Mesothelial cell of epicardium (in vitro differentiated cells): ENCODE data around the gene XYLT1. TPM values are rescaled to one million over a fixed set of nuclear protein-coding genes. Genes with fewer than 3 reads are reported as not detected.

Experiments used
- DNase-seq, 2 experiments: peaks; one replicate each; pipeline ENCODE4 v3.0.0; 2021; ENCODE audit warnings: low spot score in 2 of 2; ENCODE audit not compliant: unreplicated experiment in 2 of 2
- H3K27ac Mint-ChIP-seq: 2 replicates; pipeline ENCODE4 v1.8.0; 2021; ENCODE audit warnings: mixed read lengths
- H3K27me3 Mint-ChIP-seq: 2 replicates; pipeline ENCODE4 v1.8.0; 2021; ENCODE audit warnings: low read depth, mixed read lengths
- H3K36me3 Mint-ChIP-seq: 2 replicates; pipeline ENCODE4 v1.8.0; 2021; ENCODE audit warnings: mixed read lengths
- H3K4me1 Mint-ChIP-seq: 2 replicates; pipeline ENCODE4 v1.8.0; 2021; ENCODE audit warnings: mixed read lengths
- H3K4me3 Mint-ChIP-seq: 2 replicates; pipeline ENCODE4 v1.8.0; 2021; ENCODE audit warnings: mild to moderate bottlenecking, moderate library complexity, mixed read lengths
- H3K9me3 Mint-ChIP-seq: 2 replicates; pipeline ENCODE4 v1.8.0; 2021; ENCODE audit warnings: mixed read lengths
- total RNA-seq: library from RNA; stranded (reverse); gene quantifications from 3 replicates; pipeline ENCODE4 v1.2.1, GENCODE V29; 2021
- TF ChIP-seq, protein P1 (sequence below): fragments of 200-600 bp; sonication (generic); IDR thresholded peaks from one replicate; pipeline ENCODE4 v1.5.0; 2021; ENCODE audit warnings: antibody characterized with exemption; ENCODE audit not compliant: unreplicated experiment

Gene XYLT1
- total RNA-seq, 1 donor from 2014 or later, result 15.2 TPM

DNA sequence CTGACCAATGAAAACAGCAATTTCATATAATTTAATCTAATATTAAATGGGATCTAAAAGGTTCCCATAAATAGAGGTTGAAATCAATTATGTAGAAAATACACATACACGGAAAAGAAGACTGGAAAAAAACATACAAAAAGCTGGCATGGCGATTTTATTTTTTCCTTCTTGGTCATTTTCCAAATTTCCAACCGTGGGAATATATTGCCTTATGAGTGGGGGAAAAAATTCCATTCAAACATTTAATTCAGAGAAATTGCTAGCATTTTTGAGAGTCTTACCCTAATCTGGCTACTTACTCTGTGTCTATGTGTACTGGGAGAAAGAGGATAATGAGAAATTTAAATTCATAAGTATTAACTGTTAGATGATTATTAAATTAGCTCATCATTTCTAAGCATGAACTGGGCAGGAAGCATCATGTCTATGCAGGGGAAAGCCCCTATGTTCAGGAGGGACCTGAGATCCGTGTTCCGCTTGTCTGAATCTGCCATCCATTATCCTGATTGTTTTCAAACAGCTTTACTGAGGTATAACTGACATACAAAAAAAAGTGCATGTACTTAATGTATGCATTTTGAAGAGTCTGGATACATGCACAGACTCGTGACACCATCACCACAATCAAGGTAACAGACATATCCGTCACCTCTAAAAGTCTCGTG, 145.2 kb downstream of the XYLT1 start:
- H3K36me3 Mint-ChIP-seq, result no peaks in the 10 kb centered on the region
- no peak overlapping the region for H3K27ac Mint-ChIP-seq
- TF ChIP-seq, protein P1, sequence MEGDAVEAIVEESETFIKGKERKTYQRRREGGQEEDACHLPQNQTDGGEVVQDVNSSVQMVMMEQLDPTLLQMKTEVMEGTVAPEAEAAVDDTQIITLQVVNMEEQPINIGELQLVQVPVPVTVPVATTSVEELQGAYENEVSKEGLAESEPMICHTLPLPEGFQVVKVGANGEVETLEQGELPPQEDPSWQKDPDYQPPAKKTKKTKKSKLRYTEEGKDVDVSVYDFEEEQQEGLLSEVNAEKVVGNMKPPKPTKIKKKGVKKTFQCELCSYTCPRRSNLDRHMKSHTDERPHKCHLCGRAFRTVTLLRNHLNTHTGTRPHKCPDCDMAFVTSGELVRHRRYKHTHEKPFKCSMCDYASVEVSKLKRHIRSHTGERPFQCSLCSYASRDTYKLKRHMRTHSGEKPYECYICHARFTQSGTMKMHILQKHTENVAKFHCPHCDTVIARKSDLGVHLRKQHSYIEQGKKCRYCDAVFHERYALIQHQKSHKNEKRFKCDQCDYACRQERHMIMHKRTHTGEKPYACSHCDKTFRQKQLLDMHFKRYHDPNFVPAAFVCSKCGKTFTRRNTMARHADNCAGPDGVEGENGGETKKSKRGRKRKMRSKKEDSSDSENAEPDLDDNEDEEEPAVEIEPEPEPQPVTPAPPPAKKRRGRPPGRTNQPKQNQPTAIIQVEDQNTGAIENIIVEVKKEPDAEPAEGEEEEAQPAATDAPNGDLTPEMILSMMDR, result no peak
- no peak for DNase-seq
- no peak overlapping the region for H3K4me3 Mint-ChIP-seq
- H3K27me3 Mint-ChIP-seq, result no peaks in the 10 kb centered on the region
- H3K9me3 Mint-ChIP-seq, result no peaks in the 10 kb centered on the region
- no peaks in the 10 kb centered on the region for H3K4me1 Mint-ChIP-seq

DNA sequence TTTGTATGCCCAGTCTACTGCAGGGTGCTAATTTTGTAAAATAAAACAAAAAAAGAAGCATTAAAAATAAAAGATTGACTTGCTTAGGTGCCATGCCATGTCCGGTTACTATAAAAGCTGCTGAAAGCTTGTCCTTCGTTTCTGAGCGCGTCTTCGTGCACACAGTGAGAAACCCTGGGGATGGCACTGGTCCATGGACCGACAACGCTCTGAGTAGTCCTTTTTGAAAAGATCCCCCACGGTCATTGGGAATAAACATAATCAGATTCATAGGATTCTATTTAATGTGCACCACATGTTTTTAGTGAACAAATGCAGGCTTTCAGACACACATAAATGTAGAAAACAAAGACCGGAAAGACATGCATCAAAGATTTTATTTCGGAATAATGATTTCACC, 146.3 kb downstream of the XYLT1 start:
- no peak for DNase-seq

GRCh38 chr16:17323171-17323570, 147.6 kb downstream of the XYLT1 start:
- TF ChIP-seq, protein P1, result no peak
- H3K36me3 Mint-ChIP-seq, result no peaks in the 10 kb centered on the region
- H3K4me3 Mint-ChIP-seq, result no peak overlapping the region
- DNase-seq, result no peak
- H3K9me3 Mint-ChIP-seq, result no peaks in the 10 kb centered on the region
- no peaks in the 10 kb centered on the region for H3K4me1 Mint-ChIP-seq
- no peak overlapping the region for H3K27ac Mint-ChIP-seq
- H3K27me3 Mint-ChIP-seq, result no peaks in the 10 kb centered on the region

More for the DNA sequence above, 146.3 kb downstream of the XYLT1 start:
- Mint-ChIP-seq H3K27me3 (no peaks in the 10 kb centered on the region), H3K9me3 (no peaks in the 10 kb centered on the region), H3K4me3 (no peak overlapping the region), H3K27ac (no peak overlapping the region), H3K4me1 (no peaks in the 10 kb centered on the region), H3K36me3 (no peaks in the 10 kb centered on the region)
- TF ChIP-seq, protein P1, result no peak

GRCh38 chr16:17321824-17322223, 148.9 kb downstream of the XYLT1 start:
- H3K4me1 Mint-ChIP-seq, result no peaks in the 10 kb centered on the region
- no peaks in the 10 kb centered on the region for H3K27me3 Mint-ChIP-seq
- H3K4me3 Mint-ChIP-seq, result no peak overlapping the region
- H3K27ac Mint-ChIP-seq, result no peak overlapping the region
- TF ChIP-seq, protein P1, result no peak
- H3K9me3 Mint-ChIP-seq, result no peaks in the 10 kb centered on the region
- no peak for DNase-seq
- no peaks in the 10 kb centered on the region for H3K36me3 Mint-ChIP-seq

DNA sequence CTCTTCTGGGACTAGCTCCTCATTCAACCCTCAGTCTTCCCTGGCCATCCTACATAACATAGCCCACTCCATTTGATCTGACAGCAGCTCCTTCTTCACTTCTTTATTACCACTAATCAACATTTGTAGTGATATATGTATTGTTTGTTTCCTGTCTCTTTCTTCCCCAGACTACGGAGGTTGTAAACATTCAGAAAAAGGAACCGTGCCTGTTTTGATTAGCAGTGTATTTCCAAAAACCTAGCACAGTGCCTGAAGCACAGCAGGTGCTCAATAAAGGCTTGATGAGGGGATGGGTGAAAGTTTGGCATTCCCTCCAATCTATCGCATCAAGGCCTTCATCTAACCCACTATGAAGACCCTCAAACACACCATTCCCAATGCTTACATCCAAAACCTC, 150.8 kb downstream of the XYLT1 start:
- no peaks in the 10 kb centered on the region for H3K9me3 Mint-ChIP-seq
- no peaks in the 10 kb centered on the region for H3K4me1 Mint-ChIP-seq
- no peaks in the 10 kb centered on the region for H3K36me3 Mint-ChIP-seq
- H3K27ac Mint-ChIP-seq, result no peak overlapping the region
- H3K27me3 Mint-ChIP-seq, result no peaks in the 10 kb centered on the region
- no peak for DNase-seq
- H3K4me3 Mint-ChIP-seq, result no peak overlapping the region
- TF ChIP-seq, protein P1, result no peak
